Ureter (tissue), 1 donor: Measurements from ENCODE around the gene CDHR3. TPM values are rescaled to one million over a fixed set of nuclear protein-coding genes. Genes with fewer than 3 reads are reported as not detected.

Experiments used
- total RNA-seq: library from RNA; stranded (reverse); gene quantifications from one replicate; pipeline ENCODE4 v1.2.4, GENCODE V29; 2023
- donor health status: DM: yes; HTN: yes; CAD: no.

The CDHR3 gene
- total RNA-seq, 1 donor from 2014 or later = 6.0 TPM

Other genes with a start within 250 kb of the CDHR3 start
- 31.6 TPM for gene ATXN7L1, start 86.7 kb upstream of the CDHR3 start, total RNA-seq
- gene SYPL1, start 149.0 kb downstream of the CDHR3 start, total RNA-seq = 169 TPM